K562 (cell line): Measurements from ENCODE around the gene A1BG. TPM values are rescaled to one million over a fixed set of nuclear protein-coding genes. Genes with fewer than 3 reads are reported as not detected.

Experiments used
- ATAC-seq: fragments of 200-7000 bp; cut with Tn5 transposase; 3 replicates; pipeline ENCODE4 v1.9.1; 2020; ENCODE audit warnings: moderate library complexity
- BruUV-seq: library from RNA; stranded (reverse); fragments of 400-500 nt; replicated peaks from 2 replicates; lab custom pipeline; 2021; lab: Mats Ljungman, UMichigan
- CTCF ChIA-PET: fragments of 300-600 bp; formaldehyde crosslinking; extraction: SDS; loops from one replicate; lab custom pipeline; 2021; ENCODE audit warnings: low intra/inter-chr PET ratio; lab: Yijun Ruan, JAX
- POLR2A ChIA-PET: fragments of 300-600, 350-650 bp; sonication (Branson Sonifier 250); formaldehyde crosslinking; extraction: SDS; loops from one replicate; lab custom pipeline; 2021; ENCODE audit warnings: antibody characterized with exemption, inconsistent platforms; lab: Yijun Ruan, JAX
- DNase-seq, 4 experiments: peaks; one replicate each; pipeline versions ENCODE4 v3.0.0 to v3.0.0-alpha.2; 2011 to 2018; ENCODE audit warnings: low spot score in 3 of 4, mixed read lengths in 3 of 4; ENCODE audit errors: extremely low read depth in 1 of 4
- FAIRE-seq: peaks from 2 replicates; lab custom pipeline; 2011; peaks lifted over from hg19 to GRCh38; lab: Jason Lieb, UNC
- H2AFZ ChIP-seq: 2 replicates; pipeline ENCODE4 v1.6.0; 2011; ENCODE audit warnings: low read depth, low read length, control low read depth, inconsistent platforms
- H3K27ac ChIP-seq: fragments of 200-600 bp; 3 replicates; pipeline ENCODE4 v1.8.0; 2011; ENCODE audit warnings: low read depth, mild to moderate bottlenecking, control low read depth, inconsistent platforms, low read length, moderate library complexity, mixed read lengths; ENCODE audit errors: extremely low read depth
- H3K27me3 ChIP-seq, 2 experiments: fragments of 300-600 bp in 1 of 2; 2 replicates in 1 of 2; 3 replicates in 1 of 2; pipeline versions ENCODE4 v1.6.0 to v1.8.0; 2011; ENCODE audit warnings: inconsistent platforms in 2 of 2, low read length in 2 of 2, mild to moderate bottlenecking in 1 of 2, mixed read lengths in 1 of 2, moderate library complexity in 1 of 2; ENCODE audit not compliant: control insufficient read depth in 2 of 2, insufficient read depth in 2 of 2
- H3K36me3 ChIP-seq: fragments of 300-600 bp; 3 replicates; pipeline ENCODE4 v1.8.0; 2011; ENCODE audit warnings: mild to moderate bottlenecking, low read length, inconsistent platforms; ENCODE audit not compliant: control insufficient read depth, insufficient read depth
- H3K4me1 ChIP-seq, 2 experiments: fragments of 200-600 bp in 1 of 2; replicated peaks in 1 of 2; 2 replicates in 1 of 2; 3 replicates in 1 of 2; pipeline versions ENCODE4 v1.5.1 to v1.8.0; 2011; ENCODE audit warnings: inconsistent platforms in 2 of 2, low read length in 2 of 2, mild to moderate bottlenecking in 1 of 2, mixed read lengths in 1 of 2, moderate library complexity in 1 of 2; ENCODE audit not compliant: control insufficient read depth in 2 of 2, insufficient read depth in 2 of 2
- H3K4me2 ChIP-seq: 2 replicates; pipeline ENCODE4 v1.6.1; 2011; ENCODE audit warnings: low read length, control low read depth, inconsistent platforms, mixed read lengths; ENCODE audit not compliant: insufficient read depth
- H3K4me3 ChIP-seq: fragments of 200-600 bp; sonication (generic), shearing (Covaris generic); 2 replicates; pipeline ENCODE4 v1.5.1; 2016; ENCODE audit warnings: control low read depth, inconsistent platforms
- H3K79me2 ChIP-seq: fragments of 200-600 bp; 3 replicates; pipeline ENCODE4 v1.8.0; 2011; ENCODE audit warnings: low read length, inconsistent platforms; ENCODE audit not compliant: control insufficient read depth, insufficient read depth
- H3K9ac ChIP-seq, 2 experiments: 2 replicates each; pipeline versions ENCODE4 v1.6.0 to v1.6.1; 2011; ENCODE audit warnings: low read depth in 2 of 2, low read length in 2 of 2, control low read depth in 1 of 2, inconsistent platforms in 1 of 2, mild to moderate bottlenecking in 1 of 2, mixed read lengths in 1 of 2; ENCODE audit not compliant: insufficient read depth in 1 of 2
- H3K9me1 ChIP-seq: one replicate; pipeline ENCODE4 v1.6.0; 2011; ENCODE audit warnings: inconsistent platforms, mild to moderate bottlenecking, low read length, moderate library complexity; ENCODE audit not compliant: control insufficient read depth, insufficient read depth
- H3K9me3 ChIP-seq: replicated peaks from 2 replicates; pipeline ENCODE4 v1.5.1; 2011; ENCODE audit warnings: low read depth, low read length, inconsistent platforms; ENCODE audit not compliant: control insufficient read depth, insufficient read depth
- H4K20me1 ChIP-seq: replicated peaks from 2 replicates; pipeline ENCODE4 v1.6.1; 2011; ENCODE audit warnings: low read length, inconsistent platforms, mixed read lengths; ENCODE audit not compliant: control insufficient read depth, insufficient read depth
- EGR1 ChIP-seq: fragments of 450-650 bp; conservative IDR thresholded peaks from 2 replicates; pipeline ENCODE4 v1.6.1; 2017; ENCODE audit warnings: mild to moderate bottlenecking
- POLR2G ChIP-seq: fragments of 200-400 bp; formaldehyde crosslinking; IDR thresholded peaks from 2 replicates; pipeline ENCODE4 v1.6.1; 2017; ENCODE audit warnings: low read depth, mild to moderate bottlenecking, antibody characterized with exemption, low read length, moderate library complexity
- RBM14 ChIP-seq: fragments of 200-400 bp; formaldehyde crosslinking; IDR thresholded peaks from 2 replicates; pipeline ENCODE4 v1.6.1; 2018; ENCODE audit warnings: low read depth, mild to moderate bottlenecking, low read length, moderate library complexity, borderline replicate concordance; ENCODE audit not compliant: insufficient read depth
- WGBS: fragments of 100-300 bp; shearing (Covaris generic); methylation state at CpG from one replicate; pipeline ENCODE4 v1.1.6; 2016; ENCODE audit warnings: low coverage, mixed read lengths; ENCODE audit not compliant: insufficient coverage; ENCODE audit errors: missing lambda C conversion rate; 5-methylcytosine and 5-hydroxymethylcytosine counted together
- in situ Hi-C: fragments of 300-500 bp; cut with MboI; formaldehyde crosslinking; loops from 4 replicates; pipeline ENCODE4 v1.15.0; 2018; ENCODE audit warnings: inconsistent platforms, mixed read lengths
- intact Hi-C: fragments of 100-400 bp; cut with micrococcal nuclease; formaldehyde crosslinking; loops from 2 replicates; pipeline ENCODE4 v1.14.2; 2022
- polyA plus RNA-seq, 8 experiments: library from polyadenylated mRNA; depleted of rRNA in 4 of 8; stranded (reverse) in 5 of 8; unstranded in 3 of 8; fragments of >200 nt; fragmentation: Nextera tagmentation in 2 of 8; fragmentation: Illumina TruSeq in 1 of 8; extraction: Ambion mirVana in 2 of 8; extraction: Trizol in 1 of 8; gene quantifications; 2 replicates each; pipeline versions ENCODE4 v1.2.1 to v1.2.3, GENCODE V29; 2011 to 2014; ENCODE audit warnings: inconsistent platforms in 1 of 8, missing spikeins in 1 of 8
- total RNA-seq, 7 experiments: library from RNA; depleted of rRNA in 6 of 7; stranded (reverse); fragments of >200 nt in 6 of 7; fragmentation: Illumina TruSeq in 2 of 7; extraction: Trizol in 2 of 7; gene quantifications; 2 replicates each; pipeline versions ENCODE4 v1.2.1 to v1.2.3, GENCODE V29; 2011 to 2021; ENCODE audit warnings: low replicate concordance in 1 of 7

Gene A1BG
- total and polyA plus RNA-seq, 9 of the 15 experiments (the other 6 are each of a cell fraction or from before 2014, with no cell fraction given): 0.10 to 19.8 (median 2.6) TPM

GRCh38 chr19:58368561-58369360 lies 15.5 kb upstream of the A1BG start:
- no peak for DNase-seq
- Histone ChIP-seq H3K27ac (no peak overlapping the region), H3K9me1 (no peaks in the 10 kb centered on the region), H4K20me1 (no peaks in the 10 kb centered on the region), H3K36me3 (no peaks in the 10 kb centered on the region), H2AFZ (no peak overlapping the region), H3K4me1 (peaks cover 0 to 18% of the 10 kb centered on the region in 2 experiments; a peak in 2 of 5 replicates), H3K4me3 (no peak overlapping the region), H3K27me3 (no peaks in the 10 kb centered on the region), H3K79me2 (no peaks in the 10 kb centered on the region), H3K4me2 (no peak overlapping the region), H3K9me3 (no peaks in the 10 kb centered on the region), H3K9ac (no peak overlapping the region)
- POLR2A ChIA-PET: interaction anchor here (0.6 kb wide), 1 partner anchor 1807 kb away, joined by 3 read pairs; no protein-coding TSS in a partner anchor
- in situ Hi-C loops: no loop called here
- 74% methylated on average over 31 of the region's 68 CpGs for WGBS
- TF ChIP-seq POLR2G: peak; percentile 42
- 0 out of 2 replicates have a peak, but pooled peaks have one; percentile 11 for TF ChIP-seq RBM14
- TF ChIP-seq EGR1: no peak
- no peak for ATAC-seq
- no peak for FAIRE-seq
- CTCF ChIA-PET: interaction anchor here (0.6 kb wide), 1 partner anchor 27 kb away, joined by 3 read pairs; no protein-coding TSS in a partner anchor
- intact Hi-C loops: no loop called here
- BruUV-seq: no TSS peak
